ENCODE measurements around the gene PCDH9.

DNA sequence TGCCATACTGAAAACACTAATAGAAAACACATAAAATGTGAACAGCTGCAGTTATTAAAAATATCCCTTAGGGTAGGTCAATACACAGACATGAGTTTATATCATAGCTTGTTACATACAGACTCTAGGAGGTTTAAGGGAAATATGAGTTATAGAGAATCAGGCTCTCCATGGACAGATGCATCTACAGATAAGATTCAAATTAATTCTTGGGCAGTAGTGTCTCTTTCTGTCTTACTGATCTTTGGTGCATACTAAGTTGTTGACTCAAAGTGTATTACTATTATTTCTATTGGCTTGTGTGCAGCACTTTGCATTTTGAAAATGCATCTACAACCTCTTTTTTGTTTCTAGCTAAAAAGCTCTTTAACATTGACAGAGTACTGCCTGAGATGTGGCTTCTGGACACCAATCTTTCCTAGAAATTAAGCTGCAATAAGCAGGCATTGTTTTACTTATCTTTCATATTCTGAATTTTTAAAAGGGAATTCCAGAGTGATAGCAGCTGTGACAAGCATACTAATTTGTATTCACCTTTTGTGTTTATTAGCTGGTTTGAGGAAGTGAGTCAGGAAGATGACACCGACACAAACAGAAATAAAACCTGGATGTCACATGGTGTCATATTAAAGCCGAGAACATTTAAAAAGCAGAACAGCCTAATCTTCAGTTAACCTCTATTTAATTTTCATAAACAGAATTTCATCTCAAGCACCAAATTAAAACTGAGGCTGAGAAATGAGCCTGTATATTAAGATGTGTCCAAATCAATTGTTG lies 399.0 kb downstream of the PCDH9 start:
- TF ChIP-seq, protein P1, sequence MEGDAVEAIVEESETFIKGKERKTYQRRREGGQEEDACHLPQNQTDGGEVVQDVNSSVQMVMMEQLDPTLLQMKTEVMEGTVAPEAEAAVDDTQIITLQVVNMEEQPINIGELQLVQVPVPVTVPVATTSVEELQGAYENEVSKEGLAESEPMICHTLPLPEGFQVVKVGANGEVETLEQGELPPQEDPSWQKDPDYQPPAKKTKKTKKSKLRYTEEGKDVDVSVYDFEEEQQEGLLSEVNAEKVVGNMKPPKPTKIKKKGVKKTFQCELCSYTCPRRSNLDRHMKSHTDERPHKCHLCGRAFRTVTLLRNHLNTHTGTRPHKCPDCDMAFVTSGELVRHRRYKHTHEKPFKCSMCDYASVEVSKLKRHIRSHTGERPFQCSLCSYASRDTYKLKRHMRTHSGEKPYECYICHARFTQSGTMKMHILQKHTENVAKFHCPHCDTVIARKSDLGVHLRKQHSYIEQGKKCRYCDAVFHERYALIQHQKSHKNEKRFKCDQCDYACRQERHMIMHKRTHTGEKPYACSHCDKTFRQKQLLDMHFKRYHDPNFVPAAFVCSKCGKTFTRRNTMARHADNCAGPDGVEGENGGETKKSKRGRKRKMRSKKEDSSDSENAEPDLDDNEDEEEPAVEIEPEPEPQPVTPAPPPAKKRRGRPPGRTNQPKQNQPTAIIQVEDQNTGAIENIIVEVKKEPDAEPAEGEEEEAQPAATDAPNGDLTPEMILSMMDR (IDR thresholded peaks at IDR 0.05), result no peak
- TF ChIP-seq POLR2A (IDR thresholded peaks at IDR 0.05) (no peak), POLR2AphosphoS5 (IDR thresholded peaks at IDR 0.05) (no peak)

All from suprapubic skin (tissue), 4 donors.